T-helper 2 cell treated with Interferon-gamma antibody and Interleukin-4, amounts not matched to agents 5 μg/mL and 100 μg/mL, for 36 hours (primary cell): Measurements from ENCODE around the gene SERPINA5.

Experiments used
- DNase-seq: peaks from one replicate; pipeline ENCODE4 v3.0.0; 2021; ENCODE audit warnings: low spot score
- H3K27ac Mint-ChIP-seq: one replicate; pipeline ENCODE4 v1.8.0; 2021; ENCODE audit warnings: mild to moderate bottlenecking, mixed read lengths
- H3K27me3 Mint-ChIP-seq: one replicate; pipeline ENCODE4 v1.8.0; 2021; ENCODE audit warnings: low read depth, mixed read lengths
- H3K36me3 Mint-ChIP-seq: one replicate; pipeline ENCODE4 v1.8.0; 2021; ENCODE audit warnings: low read depth, mixed read lengths
- H3K4me1 Mint-ChIP-seq: one replicate; pipeline ENCODE4 v1.8.0; 2021; ENCODE audit warnings: low read depth, mixed read lengths
- H3K4me3 Mint-ChIP-seq: one replicate; pipeline ENCODE4 v1.8.0; 2022; ENCODE audit warnings: mild to moderate bottlenecking, moderate library complexity, mixed read lengths
- H3K9me3 Mint-ChIP-seq: one replicate; pipeline ENCODE4 v1.8.0; 2021; ENCODE audit warnings: mixed read lengths

The SERPINA5 gene

GRCh38 chr14:94638961-94639817 is 58.0 kb downstream of the SERPINA5 start:
- no peak for DNase-seq
- Mint-ChIP-seq H3K9me3 (no peaks in the 10 kb centered on the region), H3K27ac (no peak overlapping the region), H3K36me3 (no peaks in the 10 kb centered on the region), H3K4me1 (no peaks in the 10 kb centered on the region), H3K4me3 (no peak overlapping the region), H3K27me3 (no peaks in the 10 kb centered on the region)

- Mint-ChIP-seq H3K27ac (no peak overlapping the region), H3K36me3 (no peaks in the 10 kb centered on the region), H3K4me3 (no peak overlapping the region), H3K9me3 (no peaks in the 10 kb centered on the region), H3K27me3 (no peaks in the 10 kb centered on the region), H3K4me1 (no peaks in the 10 kb centered on the region)
- no peak for DNase-seq
Observed at GRCh38 chr14:94640721-94641631, 59.8 kb downstream of the SERPINA5 start.

GRCh38 chr14:94641632-94641955 is 60.4 kb downstream of the SERPINA5 start:
- no peaks in the 10 kb centered on the region for H3K36me3 Mint-ChIP-seq
- no peak overlapping the region for H3K4me3 Mint-ChIP-seq
- H3K27ac Mint-ChIP-seq: no peak overlapping the region
- no peaks in the 10 kb centered on the region for H3K27me3 Mint-ChIP-seq
- no peaks in the 10 kb centered on the region for H3K9me3 Mint-ChIP-seq
- DNase-seq: no peak
- H3K4me1 Mint-ChIP-seq: no peaks in the 10 kb centered on the region
